ENCODE results near the gene C5orf63. TPM values are rescaled to one million over a fixed set of nuclear protein-coding genes. Genes with fewer than 3 reads are reported as not detected.

The C5orf63 gene
- total RNA-seq (2022; extraction: Qiagen RNA extraction), result 2.3 to 4.7 TPM (median 3.9 TPM) in 5 replicates

DNA sequence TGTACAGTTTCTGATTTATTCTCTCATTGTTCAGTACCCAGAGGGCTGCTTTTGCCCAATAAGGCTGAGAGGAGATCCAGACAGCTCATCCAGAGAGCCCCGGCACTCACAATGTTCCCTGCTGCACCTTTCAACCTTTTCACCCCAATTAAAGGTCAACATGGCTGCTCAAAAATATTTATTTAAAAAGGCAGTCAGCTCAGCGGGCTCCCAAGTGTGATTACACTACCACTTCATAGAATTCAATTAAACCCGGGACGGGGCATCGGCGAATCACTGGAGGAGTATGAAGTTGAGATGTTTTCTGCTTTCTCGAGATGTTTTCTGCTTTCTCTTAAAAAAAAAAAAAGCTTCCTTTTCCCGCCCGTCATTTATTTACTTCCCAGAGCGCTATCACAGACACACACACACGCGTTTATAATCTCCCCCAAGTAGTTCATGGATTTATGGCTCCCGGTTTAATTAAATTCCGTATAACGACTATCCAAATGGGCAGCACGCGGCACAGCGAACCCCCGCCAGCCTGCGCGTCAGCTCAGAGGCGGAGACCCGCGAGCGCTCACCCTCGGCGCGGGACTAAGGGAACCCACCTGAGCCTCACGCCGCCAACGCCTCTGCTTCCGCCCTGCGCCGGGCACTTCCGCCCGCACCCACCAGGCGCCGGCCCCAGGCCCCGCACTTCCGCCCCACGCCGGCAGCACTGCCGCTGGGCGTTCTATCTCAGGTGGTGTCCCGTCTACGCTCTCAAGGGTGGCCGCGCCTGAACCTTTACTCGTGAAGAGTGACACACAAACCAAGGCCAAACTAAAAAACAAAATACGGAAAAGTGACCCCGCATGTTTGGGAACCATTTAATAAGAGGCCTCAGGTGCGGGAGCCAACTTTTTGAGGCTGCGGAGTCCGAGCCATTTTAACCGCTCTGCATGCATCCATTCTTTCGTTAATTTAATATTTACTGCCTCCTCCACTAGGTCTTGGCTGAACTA, at the start of gene C5orf63:
TSS of gene C5orf63 (minus strand) at position 642 of the 986 bp plus-strand sequence. CDS start 14,507 bp downstream, outside the sequence.

GRCh38 chr5:127030259-127031146, 42.8 kb downstream of the C5orf63 start, which contains the start of gene MARCHF3:
MARCHF3 (minus strand) TSS chr5:127030558; CDS start chr5:126918171, 112,387 bp downstream.

Other genes with a start within 250 kb of the C5orf63 start
- gene MARCHF3, start 42.9 kb downstream of the C5orf63 start, total RNA-seq (2022; extraction: Qiagen RNA extraction), result 0.77 to 2.0 TPM (median 1.3 TPM) in 5 replicates
- not detected in 5 replicates for gene MEGF10, start 217.3 kb upstream of the C5orf63 start, total RNA-seq (2022; extraction: Qiagen RNA extraction)

Measured in A549 treated with Mapracorat at 1 μM for 4 hours (cell line).